ENCODE data around the gene AHDC1. TPM values are rescaled to one million over a fixed set of nuclear protein-coding genes. Genes with fewer than 3 reads are reported as not detected.
A peak's percentile ranks its signal among the peaks of the same experiment; 100 is the strongest.

The AHDC1 gene
- total RNA-seq, 1 experiment from 2014 or later: 20.4 TPM

GRCh38 chr1:27491748-27492700, 111.9 kb downstream of the AHDC1 start:
- no peak for DNase-seq (ENCODE audit: low spot score)

GRCh38 chr1:27489973-27490741, 113.8 kb downstream of the AHDC1 start, which contains the start of gene WASF2:
Gene WASF2 (minus strand): TSS chr1:27490167. CDS start chr1:27428890, 61,277 bp downstream.
- peak; percentile 98 for DNase-seq (ENCODE audit: low spot score)

GRCh38 chr1:27489501-27489972, 114.4 kb downstream of the AHDC1 start:
- peak; percentile 56 for DNase-seq (ENCODE audit: low spot score)

- peak; percentile 54 for DNase-seq (ENCODE audit: low spot score)
Measured at GRCh38 chr1:27487966-27488884, 115.7 kb downstream of the AHDC1 start.

GRCh38 chr1:27485363-27485762, 118.6 kb downstream of the AHDC1 start:
- DNase-seq (ENCODE audit: low spot score): no peak

Small RNAs within 50 kb of the gene (small RNA-seq; reads per million reads assigned to genes)
- gene AL031729.1: not detected

Other genes starting within 250 kb of the AHDC1 start
- gene MAP3K6, start 237.2 kb downstream of the AHDC1 start, total RNA-seq (2014; rRNA removed; shearing (Covaris generic)): 17.0 and 19.7 TPM in 2 replicates
- not detected in 2 replicates for gene FCN3, start 229.3 kb downstream of the AHDC1 start, total RNA-seq (2014; rRNA removed; shearing (Covaris generic))
- not detected in 2 replicates for gene CD164L2, start 220.8 kb downstream of the AHDC1 start, total RNA-seq (2014; rRNA removed; shearing (Covaris generic))
- gene GPR3, start 211.5 kb downstream of the AHDC1 start, total RNA-seq (2014; rRNA removed; shearing (Covaris generic)): 2.1 and 2.6 TPM in 2 replicates
- 21.5 and 23.9 TPM in 2 replicates for gene WASF2, start 114.0 kb downstream of the AHDC1 start, total RNA-seq (2014; rRNA removed; shearing (Covaris generic))
- gene FGR, start 31.0 kb upstream of the AHDC1 start, total RNA-seq (2014; rRNA removed; shearing (Covaris generic)): not detected in 2 replicates
- gene IFI6, start 68.0 kb upstream of the AHDC1 start, total RNA-seq (2014; rRNA removed; shearing (Covaris generic)): 84.5 and 178 TPM in 2 replicates
- 7.4 and 7.5 TPM in 2 replicates for gene FAM76A, start 121.8 kb upstream of the AHDC1 start, total RNA-seq (2014; rRNA removed; shearing (Covaris generic))
- 16.3 and 18.7 TPM in 2 replicates for gene STX12, start 169.1 kb upstream of the AHDC1 start, total RNA-seq (2014; rRNA removed; shearing (Covaris generic))
- 58.5 and 70.1 TPM in 2 replicates for gene PPP1R8, start 226.6 kb upstream of the AHDC1 start, total RNA-seq (2014; rRNA removed; shearing (Covaris generic))